Stimulated activated CD4-positive, alpha-beta T cell treated with anti-CD3 and anti-CD28 coated beads, Interleukin-12 subunit alpha, Interleukin-12 subunit beta, amount 100 ng/mL, for 48 hours (primary cell): ENCODE results near the gene GP1BA.

Source experiments
- DNase-seq, 3 donors: peaks; one replicate each; pipeline ENCODE4 v3.0.0-alpha.2; 2020; ENCODE audit warnings: low read depth in 2 of 3, low spot score in 1 of 3

GP1BA gene

GRCh38 chr17:4971826-4972225, 39.7 kb downstream of the GP1BA start:
- no peak for DNase-seq

GRCh38 chr17:4972322-4972721, 40.2 kb downstream of the GP1BA start:
- no peak for DNase-seq

GRCh38 chr17:4972752-4973151, 40.7 kb downstream of the GP1BA start:
- no peak for DNase-seq

GRCh38 chr17:4973256-4974114, 41.4 kb downstream of the GP1BA start:
- DNase-seq, result no peak

GRCh38 chr17:4974115-4974670, 42.1 kb downstream of the GP1BA start:
- DNase-seq, result no peak

GRCh38 chr17:4978726-4979125, 46.6 kb downstream of the GP1BA start:
- DNase-seq, result no peak

- peak in 1 of 3 donors; percentile 81 for DNase-seq
Measured at GRCh38 chr17:4980644-4981216, 48.7 kb downstream of the GP1BA start.

- DNase-seq, result no peak
Measured at GRCh38 chr17:4982305-4982704, 50.2 kb downstream of the GP1BA start.
